DOHH2 (cell line): ENCODE results near the gene DDI2.

ENCODE experiments used
- CTCF ChIP-seq: fragments of 200-600 bp; sonication (generic); IDR thresholded peaks from one replicate; pipeline ENCODE4 v1.5.1; 2014; ENCODE audit warnings: antibody characterized with exemption, mild to moderate bottlenecking, low read depth, low read length; ENCODE audit not compliant: poor library complexity, severe bottlenecking
- EZH2phosphoT487 ChIP-seq: fragments of 200-600 bp; sonication (generic); IDR thresholded peaks from 2 replicates; pipeline ENCODE4 v1.6.1; 2017; ENCODE audit warnings: borderline replicate concordance, mild to moderate bottlenecking, antibody characterized with exemption, low read length, moderate library complexity, mixed read lengths

GRCh38 chr1:15708486-15709137 is 91.4 kb downstream of the DDI2 start:
- no peak for TF ChIP-seq CTCF
- TF ChIP-seq EZH2phosphoT487 = no peak
